ENCODE results near the gene USH2A. TPM values are rescaled to one million over a fixed set of nuclear protein-coding genes. Genes with fewer than 3 reads are reported as not detected.

Gene USH2A
- total RNA-seq, 1 donor from 2014 or later, result not detected

DNA sequence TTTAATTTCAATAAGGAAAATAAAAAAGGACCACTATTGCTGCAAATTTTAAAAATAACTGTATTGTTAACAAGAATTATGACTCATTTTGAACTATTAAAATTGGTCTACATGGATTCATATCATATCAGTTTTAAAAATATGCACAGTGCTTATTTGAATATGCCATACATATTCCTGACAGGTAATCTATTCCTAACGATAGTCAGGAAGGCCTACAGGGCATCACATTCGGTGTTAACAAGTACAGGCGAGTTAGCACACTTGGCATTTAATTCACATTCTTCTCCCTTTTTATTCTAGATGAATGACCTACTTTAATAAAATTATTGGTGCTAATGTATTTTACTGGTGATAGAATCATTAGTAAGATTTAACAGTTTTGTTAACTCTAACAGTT lies 174.6 kb downstream of the USH2A start:
- TF ChIP-seq, protein P1, sequence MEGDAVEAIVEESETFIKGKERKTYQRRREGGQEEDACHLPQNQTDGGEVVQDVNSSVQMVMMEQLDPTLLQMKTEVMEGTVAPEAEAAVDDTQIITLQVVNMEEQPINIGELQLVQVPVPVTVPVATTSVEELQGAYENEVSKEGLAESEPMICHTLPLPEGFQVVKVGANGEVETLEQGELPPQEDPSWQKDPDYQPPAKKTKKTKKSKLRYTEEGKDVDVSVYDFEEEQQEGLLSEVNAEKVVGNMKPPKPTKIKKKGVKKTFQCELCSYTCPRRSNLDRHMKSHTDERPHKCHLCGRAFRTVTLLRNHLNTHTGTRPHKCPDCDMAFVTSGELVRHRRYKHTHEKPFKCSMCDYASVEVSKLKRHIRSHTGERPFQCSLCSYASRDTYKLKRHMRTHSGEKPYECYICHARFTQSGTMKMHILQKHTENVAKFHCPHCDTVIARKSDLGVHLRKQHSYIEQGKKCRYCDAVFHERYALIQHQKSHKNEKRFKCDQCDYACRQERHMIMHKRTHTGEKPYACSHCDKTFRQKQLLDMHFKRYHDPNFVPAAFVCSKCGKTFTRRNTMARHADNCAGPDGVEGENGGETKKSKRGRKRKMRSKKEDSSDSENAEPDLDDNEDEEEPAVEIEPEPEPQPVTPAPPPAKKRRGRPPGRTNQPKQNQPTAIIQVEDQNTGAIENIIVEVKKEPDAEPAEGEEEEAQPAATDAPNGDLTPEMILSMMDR (IDR thresholded peaks at IDR 0.05), result no peak
- Histone ChIP-seq H3K27ac (no peak overlapping the region), H3K9me3 (no peaks in the 10 kb centered on the region), H3K27me3 (no peaks in the 10 kb centered on the region), H3K4me3 (no peak overlapping the region), H3K4me1 (no peaks in the 10 kb centered on the region), H3K36me3 (no peaks in the 10 kb centered on the region)
- DNase-seq (no peak), ATAC-seq (no peak)
- intact Hi-C loops (cut with DNase I), result no loop called here

DNA sequence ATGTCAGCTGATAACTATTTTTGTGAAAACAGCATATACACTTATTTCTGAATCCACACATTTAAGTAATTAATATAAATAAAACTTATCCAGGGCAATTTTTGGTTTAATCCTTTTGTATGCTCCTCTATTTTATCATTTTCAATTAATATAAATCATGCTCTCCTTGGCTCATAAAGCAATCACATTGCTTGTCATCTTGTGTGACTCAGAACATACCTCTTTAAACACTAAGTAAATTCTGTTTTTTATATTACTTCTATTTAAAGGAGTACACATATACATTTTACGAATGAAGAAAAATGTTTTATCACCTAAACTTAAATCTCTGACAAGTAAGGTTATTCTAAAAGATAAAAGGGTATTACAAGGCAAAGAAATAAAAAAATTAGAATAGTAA lies 175.3 kb downstream of the USH2A start:
- TF ChIP-seq, protein P1 (IDR thresholded peaks at IDR 0.05), result no peak
- Histone ChIP-seq H3K4me1 (no peaks in the 10 kb centered on the region), H3K36me3 (no peaks in the 10 kb centered on the region), H3K4me3 (no peak overlapping the region), H3K27me3 (no peaks in the 10 kb centered on the region), H3K9me3 (no peaks in the 10 kb centered on the region), H3K27ac (no peak overlapping the region)
- ATAC-seq, result no peak
- no peak for DNase-seq
- intact Hi-C loops (cut with DNase I), result no loop called here

DNA sequence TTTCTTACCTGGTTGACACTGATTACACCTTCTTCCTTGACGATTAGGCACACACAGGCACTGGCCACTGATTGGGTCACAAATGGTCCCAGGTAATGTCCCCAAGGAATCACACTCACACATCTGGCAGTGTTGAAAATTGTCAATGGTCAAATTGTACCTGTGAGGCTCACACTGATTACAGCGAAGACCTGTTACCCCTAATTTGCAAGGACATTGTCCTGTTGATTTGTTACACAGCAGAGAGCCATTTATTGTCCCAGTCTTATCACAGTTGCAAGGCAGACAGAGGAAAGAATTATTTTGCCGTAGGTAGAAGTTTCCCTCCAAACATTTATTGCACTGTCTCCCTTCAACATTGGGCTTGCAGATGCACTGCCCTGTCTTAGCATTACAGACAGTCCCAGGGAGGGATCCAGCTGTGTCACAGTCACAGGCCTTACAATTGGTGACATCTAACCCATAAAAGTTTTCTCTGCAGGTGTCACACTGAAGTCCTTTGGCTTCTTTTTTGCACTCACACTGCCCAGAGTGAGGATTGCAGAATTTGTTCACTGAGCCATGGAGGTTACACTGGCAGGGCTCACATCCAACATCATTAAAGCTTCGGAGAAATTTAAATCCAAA lies 176.6 kb downstream of the USH2A start:
- H3K36me3 ChIP-seq, result no peaks in the 10 kb centered on the region
- H3K27me3 ChIP-seq, result no peaks in the 10 kb centered on the region
- DNase-seq (no peak), ATAC-seq (no peak)
- no peak overlapping the region for H3K27ac ChIP-seq
- H3K9me3 ChIP-seq, result no peaks in the 10 kb centered on the region
- intact Hi-C loops (cut with DNase I), result no loop called here
- H3K4me3 ChIP-seq, result no peak overlapping the region
- TF ChIP-seq, protein P1 (IDR thresholded peaks at IDR 0.05), result no peak
- no peaks in the 10 kb centered on the region for H3K4me1 ChIP-seq

DNA sequence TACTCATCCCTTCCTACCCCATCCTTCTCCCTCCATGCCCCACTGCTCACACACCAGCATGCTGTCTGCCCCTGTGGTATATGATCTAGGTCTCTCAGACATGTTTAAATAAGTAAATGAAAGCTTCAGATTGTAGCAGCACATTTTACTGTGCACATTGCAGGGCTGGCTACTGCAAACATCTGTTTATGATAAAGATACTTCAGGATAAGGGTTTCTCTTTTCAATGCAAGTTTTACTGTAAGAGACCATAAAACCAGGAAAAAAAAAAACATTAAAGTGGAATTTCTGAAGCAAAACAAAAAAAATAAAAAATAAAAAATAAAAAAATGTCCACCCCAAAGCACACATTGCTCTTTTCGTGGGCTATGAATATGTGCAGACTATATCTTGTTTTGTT lies 184.4 kb downstream of the USH2A start:
- Histone ChIP-seq H3K9me3 (no peaks in the 10 kb centered on the region), H3K36me3 (no peaks in the 10 kb centered on the region), H3K4me3 (no peak overlapping the region), H3K4me1 (no peaks in the 10 kb centered on the region), H3K27me3 (no peaks in the 10 kb centered on the region), H3K27ac (no peak overlapping the region)
- ATAC-seq (no peak), DNase-seq (no peak)
- intact Hi-C loops (cut with DNase I), result no loop called here
- TF ChIP-seq, protein P1 (IDR thresholded peaks at IDR 0.05), result no peak

DNA sequence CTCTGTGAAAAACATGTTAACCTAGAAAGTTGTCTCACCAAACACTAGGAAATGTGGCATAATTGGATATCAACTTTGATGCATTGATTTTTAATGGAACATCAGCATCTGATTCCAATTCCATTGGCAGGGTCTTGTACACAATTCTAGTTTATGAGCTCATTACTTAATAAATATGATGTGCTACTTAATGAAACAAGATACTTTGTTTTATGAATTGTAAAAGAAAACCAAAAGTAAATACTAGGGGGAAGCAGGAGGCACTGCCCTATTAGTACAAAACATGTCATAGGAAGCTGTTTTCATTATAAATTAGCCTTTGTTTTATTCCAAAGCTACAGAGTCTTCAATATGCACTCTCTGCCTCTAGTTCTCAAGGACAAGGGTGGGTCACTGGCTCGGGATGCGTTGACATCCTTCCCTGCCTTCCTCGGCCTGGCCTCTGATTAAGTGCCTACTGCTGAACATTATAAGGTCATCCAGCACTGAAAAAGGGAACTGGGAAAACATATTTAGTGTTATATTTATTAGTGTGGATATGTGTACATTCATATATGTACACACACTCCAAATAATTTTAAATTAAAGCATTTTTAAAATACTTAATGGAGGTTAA lies 185.2 kb downstream of the USH2A start:
- no peaks in the 10 kb centered on the region for H3K9me3 ChIP-seq
- H3K4me3 ChIP-seq, result no peak overlapping the region
- H3K36me3 ChIP-seq, result no peaks in the 10 kb centered on the region
- H3K27me3 ChIP-seq, result no peaks in the 10 kb centered on the region
- no peak overlapping the region for H3K27ac ChIP-seq
- intact Hi-C loops (cut with DNase I), result no loop called here
- DNase-seq (no peak), ATAC-seq (no peak)
- TF ChIP-seq, protein P1 (IDR thresholded peaks at IDR 0.05), result no peak
- H3K4me1 ChIP-seq, result no peaks in the 10 kb centered on the region
